ENCODE results near the gene TMEM130.
A peak's percentile ranks its signal among the peaks of the same experiment; 100 is the strongest.

TMEM130 gene

DNA sequence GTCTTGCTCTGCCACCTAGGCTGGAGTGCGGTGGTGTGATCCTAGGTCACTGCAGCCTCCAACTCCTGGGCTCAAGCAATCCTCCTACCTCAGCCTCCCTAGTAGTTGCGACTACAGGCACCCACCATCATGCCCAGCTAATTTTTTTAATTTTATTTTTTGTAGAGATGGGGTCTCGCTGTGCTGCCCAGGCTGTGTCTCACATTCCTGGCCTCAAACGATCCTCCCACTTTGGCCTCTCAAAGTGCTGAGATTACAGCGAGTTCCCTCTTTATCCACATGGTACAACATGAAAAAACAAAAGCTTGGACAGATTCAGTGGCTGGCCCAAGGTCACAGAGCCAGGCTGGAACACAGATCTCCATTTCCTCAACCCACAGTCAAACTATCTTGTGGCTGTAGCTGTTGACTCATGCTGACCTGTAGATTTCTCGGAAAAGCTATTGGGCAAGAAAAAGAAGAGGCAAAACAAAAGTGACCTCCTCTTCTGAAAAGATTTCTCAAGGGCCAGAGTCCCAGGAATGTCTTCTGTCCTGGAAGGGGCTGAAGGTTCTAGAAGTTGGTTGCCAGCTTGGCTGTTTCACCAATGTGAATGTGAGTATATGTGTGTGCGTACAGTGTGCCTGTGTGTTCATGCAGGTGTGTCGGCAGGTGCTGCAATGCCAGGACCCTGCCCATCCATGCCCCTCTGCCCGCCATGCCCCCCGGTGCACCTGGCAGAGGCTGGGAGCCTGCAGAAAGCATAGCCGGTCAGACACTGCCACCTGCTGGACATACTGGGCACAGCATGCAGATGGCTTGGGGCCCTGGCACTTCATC is 28.4 kb downstream of the TMEM130 start:
- no peaks in the 10 kb centered on the region for H3K9me3 ChIP-seq
- H3K4me3 ChIP-seq, result no peak overlapping the region
- peak; percentile 63 to 83 for DNase-seq
- H3K4me1 ChIP-seq, result peaks cover 0 to 17% (median 16%) of the 10 kb centered on the region in 4 donors
- H3K27ac ChIP-seq, result peak overlapping the region; percentile 43 to 53
- intact Hi-C loops (cut with DNase I; ENCODE audit: low total_unique reads), result loop anchor here (5.0 kb wide), 2 partner anchors 84 to 409 kb away; no protein-coding TSS in a partner anchor
- no peaks in the 10 kb centered on the region for H3K36me3 ChIP-seq
- no peaks in the 10 kb centered on the region for H3K27me3 ChIP-seq
- TF ChIP-seq CTCF (IDR thresholded peaks at IDR 0.05), result peak; percentile 96 to 99

DNA sequence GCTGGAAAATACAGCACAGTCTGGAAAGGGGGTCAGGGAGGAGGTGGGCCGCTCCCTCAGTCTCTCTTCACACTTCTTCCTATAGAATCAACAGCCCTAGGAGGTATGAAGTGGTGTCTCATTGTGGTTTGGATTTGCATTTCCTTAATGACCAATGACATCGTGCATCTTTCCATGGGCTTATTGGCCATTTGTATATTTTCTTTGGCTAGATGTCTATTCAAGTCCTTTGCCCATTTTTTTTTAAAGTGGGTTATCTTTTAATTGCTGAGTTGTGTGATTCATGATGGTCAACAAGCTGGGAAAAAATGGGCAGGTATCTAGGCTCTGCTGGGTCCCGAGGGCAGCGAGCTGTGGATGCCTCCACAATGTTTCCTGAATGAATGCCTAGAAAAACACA is 29.1 kb downstream of the TMEM130 start:
- peak overlapping the region; percentile 43 to 53 for H3K27ac ChIP-seq

GRCh38 chr7:98840096-98840495 is 29.7 kb downstream of the TMEM130 start:
- Histone ChIP-seq H3K36me3 (no peaks in the 10 kb centered on the region), H3K4me1 (peaks cover 0 to 17% (median 16%) of the 10 kb centered on the region in 4 donors), H3K4me3 (no peak overlapping the region), H3K27ac (peak overlapping the region; percentile 43 to 53), H3K9me3 (no peaks in the 10 kb centered on the region), H3K27me3 (no peaks in the 10 kb centered on the region)
- intact Hi-C loops (cut with DNase I; ENCODE audit: low total_unique reads), result loop anchor here (5.0 kb wide), 2 partner anchors 83 to 408 kb away; no protein-coding TSS in a partner anchor
- TF ChIP-seq CTCF (IDR thresholded peaks at IDR 0.05), result no peak
- DNase-seq, result no peak

More for the DNA sequence above, 29.1 kb downstream of the TMEM130 start:
- H3K9me3 ChIP-seq, result no peaks in the 10 kb centered on the region
- TF ChIP-seq CTCF (IDR thresholded peaks at IDR 0.05), result no peak
- no peak overlapping the region for H3K4me3 ChIP-seq
- no peaks in the 10 kb centered on the region for H3K27me3 ChIP-seq
- intact Hi-C loops (cut with DNase I; ENCODE audit: low total_unique reads), result loop anchor here (5.0 kb wide), 2 partner anchors 83 to 408 kb away; no protein-coding TSS in a partner anchor
- H3K4me1 ChIP-seq, result peaks cover 0 to 17% (median 16%) of the 10 kb centered on the region in 4 donors
- DNase-seq, result no peak
- H3K36me3 ChIP-seq, result no peaks in the 10 kb centered on the region

GRCh38 chr7:98837630-98837972 is 32.2 kb downstream of the TMEM130 start:
- Histone ChIP-seq H3K4me1 (peaks cover 0 to 17% (median 16%) of the 10 kb centered on the region in 4 donors), H3K4me3 (no peak overlapping the region), H3K27ac (no peak overlapping the region), H3K36me3 (no peaks in the 10 kb centered on the region), H3K9me3 (no peaks in the 10 kb centered on the region), H3K27me3 (no peaks in the 10 kb centered on the region)
- intact Hi-C loops (cut with DNase I; ENCODE audit: low total_unique reads), result no loop called here
- DNase-seq, result no peak
- TF ChIP-seq CTCF (IDR thresholded peaks at IDR 0.05), result no peak

DNA sequence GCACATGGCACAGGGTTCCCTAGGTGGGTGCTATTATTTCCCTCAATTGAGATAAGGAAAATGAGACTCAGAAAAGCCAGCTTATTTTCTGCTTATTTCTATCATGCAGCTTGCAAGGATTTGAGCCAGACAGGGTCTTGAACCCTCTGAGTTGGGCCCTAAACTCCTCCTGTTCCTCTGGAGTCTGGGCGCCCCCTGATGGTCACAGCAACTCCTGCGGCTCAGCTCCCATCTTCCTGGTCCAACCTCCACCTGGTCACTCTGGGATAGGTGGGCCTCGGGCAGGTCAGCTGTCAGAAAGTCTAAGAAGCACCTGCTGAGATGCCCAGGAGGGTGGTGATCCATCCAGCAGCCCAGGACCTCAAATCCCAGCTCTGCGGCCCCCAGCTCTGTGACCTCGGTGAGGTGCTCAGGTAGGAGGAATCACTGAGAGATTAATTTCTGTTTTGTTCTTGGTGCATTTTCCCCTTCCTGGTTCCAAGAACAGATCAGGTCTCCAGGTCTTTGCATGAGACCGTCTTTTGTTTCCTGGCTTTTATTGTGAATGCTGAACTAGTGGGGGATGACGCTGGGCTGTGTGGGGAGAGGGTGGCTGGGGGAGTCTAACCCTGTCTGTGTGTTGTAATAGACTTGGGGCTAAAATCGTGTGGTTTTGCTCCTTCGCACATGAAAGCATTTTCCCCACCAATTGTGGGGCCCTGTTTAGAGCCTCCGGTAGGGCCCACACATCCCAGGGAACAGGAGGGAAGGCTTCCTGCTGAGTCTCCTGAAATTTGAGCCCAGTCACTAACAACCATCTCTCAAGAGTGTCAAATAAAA is 32.8 kb downstream of the TMEM130 start:
- TF ChIP-seq CTCF (IDR thresholded peaks at IDR 0.05), result peak; percentile 46 to 51
- intact Hi-C loops (cut with DNase I; ENCODE audit: low total_unique reads), result no loop called here
- H3K36me3 ChIP-seq, result no peaks in the 10 kb centered on the region
- no peak for DNase-seq
- H3K9me3 ChIP-seq, result no peaks in the 10 kb centered on the region
- H3K4me3 ChIP-seq, result no peak overlapping the region
- H3K27ac ChIP-seq, result no peak overlapping the region
- peaks cover 0 to 17% (median 15%) of the 10 kb centered on the region in 4 donors for H3K4me1 ChIP-seq
- no peaks in the 10 kb centered on the region for H3K27me3 ChIP-seq

Data from tibial artery (tissue), 4 donors.